Raji (cell line): Measurements from ENCODE around the gene RASGRP2.

Experiments
- POLR2A ChIP-seq: IDR thresholded peaks from 2 replicates; pipeline ENCODE4 v1.6.1; 2011; ENCODE audit warnings: low read depth, low read length, control low read depth; ENCODE audit not compliant: insufficient read depth

Gene RASGRP2

GRCh38 chr11:64713016-64713707, 30.8 kb downstream of the RASGRP2 start:
- TF ChIP-seq POLR2A: no peak

- no peak for TF ChIP-seq POLR2A
Measured at GRCh38 chr11:64712430-64713015, 31.4 kb downstream of the RASGRP2 start.

GRCh38 chr11:64711956-64712362, 32.0 kb downstream of the RASGRP2 start:
- no peak for TF ChIP-seq POLR2A

GRCh38 chr11:64711138-64711955, 32.6 kb downstream of the RASGRP2 start:
- no peak for TF ChIP-seq POLR2A

GRCh38 chr11:64710418-64711137, 33.4 kb downstream of the RASGRP2 start:
- TF ChIP-seq POLR2A: no peak

GRCh38 chr11:64705501-64705900, 38.4 kb downstream of the RASGRP2 start:
- no peak for TF ChIP-seq POLR2A

- TF ChIP-seq POLR2A: no peak
Measured at GRCh38 chr11:64703048-64703447, 40.9 kb downstream of the RASGRP2 start.

- no peak for TF ChIP-seq POLR2A
Measured at GRCh38 chr11:64698427-64698826, 45.5 kb downstream of the RASGRP2 start.

GRCh38 chr11:64697663-64698375, 46.1 kb downstream of the RASGRP2 start:
- no peak for TF ChIP-seq POLR2A

- no peak for TF ChIP-seq POLR2A
Measured at GRCh38 chr11:64696045-64696444, 47.9 kb downstream of the RASGRP2 start.

GRCh38 chr11:64695548-64695947, 48.4 kb downstream of the RASGRP2 start:
- TF ChIP-seq POLR2A: no peak

GRCh38 chr11:64694821-64695365, 49.0 kb downstream of the RASGRP2 start:
- TF ChIP-seq POLR2A: no peak

- no peak for TF ChIP-seq POLR2A
Measured at GRCh38 chr11:64694026-64694755, 49.8 kb downstream of the RASGRP2 start.
